HG03097 (cell line): ENCODE measurements around the gene CCDC12.

Experiments used
- ATAC-seq: cut with Tn5 transposase; IDR thresholded peaks from one replicate; pipeline ENCODE4 v1.9.1; 2021; ENCODE audit not compliant: unreplicated experiment, low FRiP score

Gene CCDC12

GRCh38 chr3:46976326-46977190 is at the start of gene CCDC12:
CCDC12 (minus strand) TSS chr3:46976745; CDS start chr3:46976732, 13 bp downstream.
- ATAC-seq, result peak; percentile 58

GRCh38 chr3:47024932-47025331 is 48.4 kb upstream of the CCDC12 start:
- no peak for ATAC-seq

- ATAC-seq, result no peak
Measured at GRCh38 chr3:47022641-47023071, 46.1 kb upstream of the CCDC12 start.

GRCh38 chr3:47020311-47020710 is 43.8 kb upstream of the CCDC12 start:
- ATAC-seq, result no peak

- no peak for ATAC-seq
Measured at GRCh38 chr3:47019201-47019600, 42.7 kb upstream of the CCDC12 start.

GRCh38 chr3:47018269-47018611 is 41.7 kb upstream of the CCDC12 start:
- ATAC-seq, result no peak

GRCh38 chr3:47017504-47018268 is 41.1 kb upstream of the CCDC12 start:
- ATAC-seq, result no peak

GRCh38 chr3:47016934-47017435 is 40.4 kb upstream of the CCDC12 start:
- peak; percentile 57 for ATAC-seq

- ATAC-seq, result no peak
Measured at GRCh38 chr3:47016086-47016933, 39.8 kb upstream of the CCDC12 start.

- no peak for ATAC-seq
Measured at GRCh38 chr3:47015151-47015550, 38.6 kb upstream of the CCDC12 start.

- ATAC-seq, result no peak
Measured at GRCh38 chr3:47014036-47014435, 37.5 kb upstream of the CCDC12 start.

- no peak for ATAC-seq
Measured at GRCh38 chr3:47013231-47013630, 36.7 kb upstream of the CCDC12 start.

GRCh38 chr3:47012342-47013230 is 36.0 kb upstream of the CCDC12 start:
- no peak for ATAC-seq

GRCh38 chr3:47011371-47011770 is 34.8 kb upstream of the CCDC12 start:
- ATAC-seq, result no peak

GRCh38 chr3:47010910-47011309 is 34.4 kb upstream of the CCDC12 start:
- ATAC-seq, result no peak

GRCh38 chr3:47010111-47010712 is 33.7 kb upstream of the CCDC12 start:
- ATAC-seq, result no peak

GRCh38 chr3:47009225-47010110 is 32.9 kb upstream of the CCDC12 start:
- ATAC-seq, result peak; percentile 75

GRCh38 chr3:47008851-47009224 is 32.3 kb upstream of the CCDC12 start:
- ATAC-seq, result no peak
